Measurements from ENCODE around the gene FBXO9. TPM values are rescaled to one million over a fixed set of nuclear protein-coding genes. Genes with fewer than 3 reads are reported as not detected.
A peak's percentile ranks its signal among the peaks of the same experiment; 100 is the strongest.

The FBXO9 gene
- total RNA-seq, 1 experiment from 2014 or later = 71.0 TPM

DNA sequence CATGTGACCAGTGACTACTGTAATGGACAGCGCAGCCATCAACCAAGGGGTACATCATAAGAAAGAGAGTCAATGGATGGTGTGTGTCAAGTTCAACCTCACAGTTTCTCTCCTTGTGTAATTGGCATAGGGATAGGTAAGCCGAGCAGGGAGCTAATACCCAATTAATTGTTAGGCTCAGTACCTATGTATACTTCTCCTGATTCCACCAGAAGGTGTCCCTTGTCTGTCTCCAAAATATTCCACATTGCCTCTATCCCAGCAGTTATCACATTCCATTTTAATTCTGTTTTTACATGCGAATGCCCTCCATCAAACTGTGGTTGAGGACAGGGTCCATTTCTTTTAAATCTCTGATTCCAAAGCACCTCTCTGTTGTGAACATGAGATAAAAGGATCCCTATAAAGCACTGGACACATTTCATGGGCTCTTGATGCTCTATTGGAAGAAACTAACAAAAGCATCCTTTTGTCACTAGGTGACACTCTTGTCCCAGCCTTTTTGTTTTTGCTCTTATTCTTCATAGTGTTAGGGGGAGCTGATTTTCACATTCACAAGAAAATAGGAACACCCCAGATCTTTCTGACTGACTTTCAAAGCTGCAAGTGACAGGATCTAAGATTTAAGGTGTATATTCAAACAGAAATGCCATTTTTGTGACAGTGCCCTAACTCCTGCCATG, 38.9 kb downstream of the FBXO9 start:
- ChIA-PET CTCF (interaction anchor here (0.6 to 0.7 kb wide), 2 partner anchors 9 to 380 kb away, joined by 3 read pairs; no protein-coding TSS in a partner anchor), POLR2A (no interaction called here), RAD21 (ENCODE audit: low non-redundant PET in 1 of 2, low total read pairs in 2 of 2, uncharacterized antibody in 2 of 2, unreplicated experiment in 2 of 2) (interaction anchor here in 1 of 2 experiments (0.7 kb wide), 1 partner anchor 67 kb away, joined by 5 read pairs; no protein-coding TSS in a partner anchor)
- intact Hi-C loops (cut with micrococcal nuclease) = loop anchor here (1.0 kb wide), 1 partner anchor 380 kb away; no protein-coding TSS in a partner anchor
- TF ChIP-seq EGR1 (IDR thresholded peaks at IDR 0.05; ENCODE audit: low read depth) (no peak), RAD21 (IDR thresholded peaks at IDR 0.05; ENCODE audit: low read depth) (peak; percentile 64)
- TF ChIP-seq, protein P1, sequence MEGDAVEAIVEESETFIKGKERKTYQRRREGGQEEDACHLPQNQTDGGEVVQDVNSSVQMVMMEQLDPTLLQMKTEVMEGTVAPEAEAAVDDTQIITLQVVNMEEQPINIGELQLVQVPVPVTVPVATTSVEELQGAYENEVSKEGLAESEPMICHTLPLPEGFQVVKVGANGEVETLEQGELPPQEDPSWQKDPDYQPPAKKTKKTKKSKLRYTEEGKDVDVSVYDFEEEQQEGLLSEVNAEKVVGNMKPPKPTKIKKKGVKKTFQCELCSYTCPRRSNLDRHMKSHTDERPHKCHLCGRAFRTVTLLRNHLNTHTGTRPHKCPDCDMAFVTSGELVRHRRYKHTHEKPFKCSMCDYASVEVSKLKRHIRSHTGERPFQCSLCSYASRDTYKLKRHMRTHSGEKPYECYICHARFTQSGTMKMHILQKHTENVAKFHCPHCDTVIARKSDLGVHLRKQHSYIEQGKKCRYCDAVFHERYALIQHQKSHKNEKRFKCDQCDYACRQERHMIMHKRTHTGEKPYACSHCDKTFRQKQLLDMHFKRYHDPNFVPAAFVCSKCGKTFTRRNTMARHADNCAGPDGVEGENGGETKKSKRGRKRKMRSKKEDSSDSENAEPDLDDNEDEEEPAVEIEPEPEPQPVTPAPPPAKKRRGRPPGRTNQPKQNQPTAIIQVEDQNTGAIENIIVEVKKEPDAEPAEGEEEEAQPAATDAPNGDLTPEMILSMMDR (IDR thresholded peaks at IDR 0.05 in 2 of 3, conservative IDR thresholded peaks at IDR 0.05 in 1 of 3; ENCODE audit: borderline replicate concordance in 1 of 3, insufficient read depth in 1 of 3, low read depth in 2 of 3, low read length in 2 of 3) = peak; percentile 1 to 62 (median 47); a peak in 4 of 6 replicates
- H3K79me2 ChIP-seq (ENCODE audit: insufficient read depth, low read length) = no peaks in the 10 kb centered on the region
- no peak overlapping the region for H3K4me3 ChIP-seq (replicated peaks in 1 of 2; ENCODE audit: low read depth in 1 of 2, low read length in 2 of 2)
- H3K4me2 ChIP-seq (ENCODE audit: low read length) = no peak overlapping the region
- no peak overlapping the region for H2AFZ ChIP-seq (ENCODE audit: low read depth, low read length, poor library complexity, severe bottlenecking)
- H3K4me1 ChIP-seq (ENCODE audit: control insufficient read depth in 1 of 2, insufficient read depth in 2 of 2, low read length in 2 of 2) = no peaks in the 10 kb centered on the region
- H3K9ac ChIP-seq (ENCODE audit: low read length) = no peak overlapping the region
- ATAC-seq = peak; percentile 59
- no peaks in the 10 kb centered on the region for H3K27me3 ChIP-seq (ENCODE audit: insufficient read depth, low read length)
- no peaks in the 10 kb centered on the region for H3K9me3 ChIP-seq (ENCODE audit: control insufficient read depth in 1 of 2, insufficient read depth in 1 of 2, low read depth in 1 of 2, low read length in 2 of 2)
- no peaks in the 10 kb centered on the region for H4K20me1 ChIP-seq (ENCODE audit: insufficient read depth)
- no TSS peak for BruUV-seq (replicated peaks)
- H3K9me2 ChIP-seq (ENCODE audit: insufficient read depth) = no peaks in the 10 kb centered on the region
- no peak overlapping the region for H3K27ac ChIP-seq (ENCODE audit: low read depth, low read length)
- H3K36me3 ChIP-seq (ENCODE audit: control insufficient read depth in 1 of 2, insufficient read depth in 2 of 2, low read length in 2 of 2) = peaks cover 4 to 10% of the 10 kb centered on the region in 2 experiments; a peak in 3 of 4 replicates
- DNase-seq (ENCODE audit: low read depth, low spot score) = no peak

DNA sequence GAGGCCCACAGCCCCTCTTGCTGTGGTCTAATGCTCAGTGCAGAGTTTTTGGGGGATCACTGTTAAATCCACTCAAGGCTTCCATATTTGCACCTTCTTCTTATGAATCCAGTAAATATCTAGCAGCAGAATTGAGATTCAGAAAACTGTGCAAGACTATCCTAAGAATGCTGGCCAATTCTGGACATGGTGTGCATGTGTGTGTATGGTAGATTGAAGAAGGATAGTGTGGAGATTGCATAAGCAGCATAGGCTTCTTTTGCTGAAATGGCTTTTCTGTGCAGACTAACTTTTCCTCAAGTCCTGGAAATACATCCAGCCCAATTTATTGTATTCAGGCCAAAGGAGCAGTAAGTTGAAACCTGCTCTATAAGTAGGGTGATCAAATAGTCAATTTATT, 39.7 kb downstream of the FBXO9 start:
- H3K4me3 ChIP-seq (replicated peaks in 1 of 2; ENCODE audit: low read depth in 1 of 2, low read length in 2 of 2) = no peak overlapping the region
- H3K27ac ChIP-seq (ENCODE audit: low read depth, low read length) = no peak overlapping the region
- no peak overlapping the region for H3K9ac ChIP-seq (ENCODE audit: low read length)
- H3K27me3 ChIP-seq (ENCODE audit: insufficient read depth, low read length) = no peaks in the 10 kb centered on the region
- H3K9me3 ChIP-seq (ENCODE audit: control insufficient read depth in 1 of 2, insufficient read depth in 1 of 2, low read depth in 1 of 2, low read length in 2 of 2) = no peaks in the 10 kb centered on the region
- ChIA-PET RAD21 (ENCODE audit: low non-redundant PET in 1 of 2, low total read pairs in 2 of 2, uncharacterized antibody in 2 of 2, unreplicated experiment in 2 of 2) (no interaction called here), POLR2A (no interaction called here), CTCF (no interaction called here)
- no peak overlapping the region for H3K4me2 ChIP-seq (ENCODE audit: low read length)
- no peaks in the 10 kb centered on the region for H4K20me1 ChIP-seq (ENCODE audit: insufficient read depth)
- intact Hi-C loops (cut with micrococcal nuclease) = loop anchor here (1.0 kb wide), 1 partner anchor 379 kb away; no protein-coding TSS in a partner anchor
- no peak overlapping the region for H2AFZ ChIP-seq (ENCODE audit: low read depth, low read length, poor library complexity, severe bottlenecking)
- DNase-seq (ENCODE audit: low read depth, low spot score) (no peak), ATAC-seq (no peak)
- H3K4me1 ChIP-seq (ENCODE audit: control insufficient read depth in 1 of 2, insufficient read depth in 2 of 2, low read length in 2 of 2) = no peaks in the 10 kb centered on the region
- no peaks in the 10 kb centered on the region for H3K9me2 ChIP-seq (ENCODE audit: insufficient read depth)
- H3K36me3 ChIP-seq (ENCODE audit: control insufficient read depth in 1 of 2, insufficient read depth in 2 of 2, low read length in 2 of 2) = peaks cover 4 to 10% of the 10 kb centered on the region in 2 experiments; a peak in 3 of 4 replicates
- H3K79me2 ChIP-seq (ENCODE audit: insufficient read depth, low read length) = no peaks in the 10 kb centered on the region
- no TSS peak for BruUV-seq (replicated peaks)
- TF ChIP-seq ZFX (IDR thresholded peaks at IDR 0.05) (no peak), RAD21 (IDR thresholded peaks at IDR 0.05; ENCODE audit: low read depth) (no peak), ZNF274 (IDR thresholded peaks at IDR 0.05; ENCODE audit: low read depth, low read length) (no peak), FOSL1 (IDR thresholded peaks at IDR 0.05; ENCODE audit: low read depth) (no peak), ELF1 (IDR thresholded peaks at IDR 0.05; ENCODE audit: borderline replicate concordance, low read depth) (no peak), POLR2A (IDR thresholded peaks at IDR 0.05; ENCODE audit: borderline replicate concordance, extremely low read depth, insufficient read depth, insufficient read length) (no peak), TCF7L2 (IDR thresholded peaks at IDR 0.05; ENCODE audit: borderline replicate concordance, extremely low read depth, insufficient read depth, insufficient read length) (no peak), CEBPB (IDR thresholded peaks at IDR 0.05; ENCODE audit: low read depth) (no peak), EZH2 (IDR thresholded peaks at IDR 0.05) (no peak)
- TF ChIP-seq, protein P2, sequence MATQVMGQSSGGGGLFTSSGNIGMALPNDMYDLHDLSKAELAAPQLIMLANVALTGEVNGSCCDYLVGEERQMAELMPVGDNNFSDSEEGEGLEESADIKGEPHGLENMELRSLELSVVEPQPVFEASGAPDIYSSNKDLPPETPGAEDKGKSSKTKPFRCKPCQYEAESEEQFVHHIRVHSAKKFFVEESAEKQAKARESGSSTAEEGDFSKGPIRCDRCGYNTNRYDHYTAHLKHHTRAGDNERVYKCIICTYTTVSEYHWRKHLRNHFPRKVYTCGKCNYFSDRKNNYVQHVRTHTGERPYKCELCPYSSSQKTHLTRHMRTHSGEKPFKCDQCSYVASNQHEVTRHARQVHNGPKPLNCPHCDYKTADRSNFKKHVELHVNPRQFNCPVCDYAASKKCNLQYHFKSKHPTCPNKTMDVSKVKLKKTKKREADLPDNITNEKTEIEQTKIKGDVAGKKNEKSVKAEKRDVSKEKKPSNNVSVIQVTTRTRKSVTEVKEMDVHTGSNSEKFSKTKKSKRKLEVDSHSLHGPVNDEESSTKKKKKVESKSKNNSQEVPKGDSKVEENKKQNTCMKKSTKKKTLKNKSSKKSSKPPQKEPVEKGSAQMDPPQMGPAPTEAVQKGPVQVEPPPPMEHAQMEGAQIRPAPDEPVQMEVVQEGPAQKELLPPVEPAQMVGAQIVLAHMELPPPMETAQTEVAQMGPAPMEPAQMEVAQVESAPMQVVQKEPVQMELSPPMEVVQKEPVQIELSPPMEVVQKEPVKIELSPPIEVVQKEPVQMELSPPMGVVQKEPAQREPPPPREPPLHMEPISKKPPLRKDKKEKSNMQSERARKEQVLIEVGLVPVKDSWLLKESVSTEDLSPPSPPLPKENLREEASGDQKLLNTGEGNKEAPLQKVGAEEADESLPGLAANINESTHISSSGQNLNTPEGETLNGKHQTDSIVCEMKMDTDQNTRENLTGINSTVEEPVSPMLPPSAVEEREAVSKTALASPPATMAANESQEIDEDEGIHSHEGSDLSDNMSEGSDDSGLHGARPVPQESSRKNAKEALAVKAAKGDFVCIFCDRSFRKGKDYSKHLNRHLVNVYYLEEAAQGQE (IDR thresholded peaks at IDR 0.05; ENCODE audit: low read depth) = no peak
- TF ChIP-seq, protein P3, sequence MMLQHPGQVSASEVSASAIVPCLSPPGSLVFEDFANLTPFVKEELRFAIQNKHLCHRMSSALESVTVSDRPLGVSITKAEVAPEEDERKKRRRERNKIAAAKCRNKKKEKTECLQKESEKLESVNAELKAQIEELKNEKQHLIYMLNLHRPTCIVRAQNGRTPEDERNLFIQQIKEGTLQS (IDR thresholded peaks at IDR 0.05) = no peak
- TF ChIP-seq, protein P4, sequence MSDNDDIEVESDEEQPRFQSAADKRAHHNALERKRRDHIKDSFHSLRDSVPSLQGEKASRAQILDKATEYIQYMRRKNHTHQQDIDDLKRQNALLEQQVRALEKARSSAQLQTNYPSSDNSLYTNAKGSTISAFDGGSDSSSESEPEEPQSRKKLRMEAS (IDR thresholded peaks at IDR 0.05) = no peak

Measured in HCT116 (cell line).